ENCODE results near the gene BRD1. TPM values are rescaled to one million over a fixed set of nuclear protein-coding genes. Genes with fewer than 3 reads are reported as not detected.
"Not testable (repeated sequence)": the region's sequence is repeated elsewhere in the genome, so short reads cannot be mapped to it uniquely, and the experiment has no call there.

The BRD1 gene
- total RNA-seq, 1 experiment from 2014 or later, result 31.3 TPM

GRCh38 chr22:49823289-49824045 lies 4.2 kb downstream of the BRD1 start:
- H3K4me3 ChIP-seq (replicated peaks in 1 of 2; ENCODE audit: low read depth in 1 of 2, low read length in 2 of 2), result no peak overlapping the region
- intact Hi-C loops (cut with micrococcal nuclease), result no loop called here
- no peak overlapping the region for H3K27ac ChIP-seq (ENCODE audit: low read depth, low read length)
- peaks cover 8 to 20% of the 10 kb centered on the region in 2 experiments for H3K4me1 ChIP-seq (ENCODE audit: control insufficient read depth in 1 of 2, insufficient read depth in 2 of 2, low read length in 2 of 2)
- no peaks in the 10 kb centered on the region for H4K20me1 ChIP-seq (ENCODE audit: insufficient read depth)
- H3K36me3 ChIP-seq (ENCODE audit: control insufficient read depth in 1 of 2, insufficient read depth in 2 of 2, low read length in 2 of 2), result peaks cover 26 to 29% of the 10 kb centered on the region in 2 experiments; a peak in 3 of 4 replicates
- no peak overlapping the region for H3K4me2 ChIP-seq (ENCODE audit: low read length)
- BruUV-seq (replicated peaks), result TSS peak; percentile 17
- ChIA-PET RAD21 (ENCODE audit: low non-redundant PET in 1 of 2, low total read pairs in 2 of 2, uncharacterized antibody in 2 of 2, unreplicated experiment in 2 of 2) (no interaction called here), POLR2A (no interaction called here), CTCF (no interaction called here)
- DNase-seq (ENCODE audit: low read depth, low spot score), result no peak
- TF ChIP-seq EGR1 (IDR thresholded peaks at IDR 0.05; ENCODE audit: low read depth), result no peak
- no peak for TF ChIP-seq POLR2A (IDR thresholded peaks at IDR 0.05; ENCODE audit: borderline replicate concordance, extremely low read depth, insufficient read depth, insufficient read length)
- TF ChIP-seq SIN3A (IDR thresholded peaks at IDR 0.05; ENCODE audit: low read depth), result no peak
- TF ChIP-seq CTCF (IDR thresholded peaks at IDR 0.05 in 2 of 3, conservative IDR thresholded peaks at IDR 0.05 in 1 of 3; ENCODE audit: borderline replicate concordance in 1 of 3, insufficient read depth in 1 of 3, low read depth in 2 of 3, low read length in 2 of 3), result no peak
- TF ChIP-seq POLR2AphosphoS5 (IDR thresholded peaks at IDR 0.05; ENCODE audit: low read depth, low read length), result no peak
- TF ChIP-seq ZBTB33 (IDR thresholded peaks at IDR 0.05; ENCODE audit: extremely low read depth, insufficient replicate concordance, low read length), result no peak
- TF ChIP-seq FOSL1 (IDR thresholded peaks at IDR 0.05; ENCODE audit: low read depth), result no peak
- TF ChIP-seq YY1 (IDR thresholded peaks at IDR 0.05; ENCODE audit: extremely low read depth, insufficient replicate concordance, low read depth, low read length), result no peak
- TF ChIP-seq RAD21 (IDR thresholded peaks at IDR 0.05; ENCODE audit: low read depth), result no peak
- TF ChIP-seq EZH2phosphoT487 (IDR thresholded peaks at IDR 0.05; ENCODE audit: borderline replicate concordance), result no peak
- TF ChIP-seq ATF3 (IDR thresholded peaks at IDR 0.05), result no peak
- no peak for TF ChIP-seq EZH2 (IDR thresholded peaks at IDR 0.05)
- TF ChIP-seq JUND (IDR thresholded peaks at IDR 0.05), result no peak
- no peak for TF ChIP-seq SP1 (IDR thresholded peaks at IDR 0.05; ENCODE audit: low read depth)
- TF ChIP-seq TCF7L2 (IDR thresholded peaks at IDR 0.05; ENCODE audit: borderline replicate concordance, extremely low read depth, insufficient read depth, insufficient read length), result no peak
- no peak overlapping the region for H3K9ac ChIP-seq (ENCODE audit: low read length)
- ATAC-seq, result no peak
- no peaks in the 10 kb centered on the region for H3K27me3 ChIP-seq (ENCODE audit: insufficient read depth, low read length)
- peaks cover 87% of the 10 kb centered on the region for H3K79me2 ChIP-seq (ENCODE audit: insufficient read depth, low read length)
- H3K9me3 ChIP-seq (ENCODE audit: control insufficient read depth in 1 of 2, insufficient read depth in 1 of 2, low read depth in 1 of 2, low read length in 2 of 2), result no peaks in the 10 kb centered on the region
- no peaks in the 10 kb centered on the region for H3K9me2 ChIP-seq (ENCODE audit: insufficient read depth)
- H2AFZ ChIP-seq (ENCODE audit: low read depth, low read length, poor library complexity, severe bottlenecking), result no peak overlapping the region

- H3K27me3 ChIP-seq (ENCODE audit: insufficient read depth, low read length); DNase-seq (ENCODE audit: low read depth, low spot score); ATAC-seq; H3K9me2 ChIP-seq (ENCODE audit: insufficient read depth); H4K20me1 ChIP-seq (ENCODE audit: insufficient read depth); H3K4me2 ChIP-seq (ENCODE audit: low read length); H3K27ac ChIP-seq (ENCODE audit: low read depth, low read length); intact Hi-C loops (cut with micrococcal nuclease); H3K4me3 ChIP-seq (replicated peaks in 1 of 2; ENCODE audit: low read depth in 1 of 2, low read length in 2 of 2); BruUV-seq (replicated peaks); RAD21 ChIA-PET (ENCODE audit: low non-redundant PET in 1 of 2, low total read pairs in 2 of 2, uncharacterized antibody in 2 of 2, unreplicated experiment in 2 of 2); CTCF ChIA-PET; H3K9ac ChIP-seq (ENCODE audit: low read length); H2AFZ ChIP-seq (ENCODE audit: low read depth, low read length, poor library complexity, severe bottlenecking); POLR2A ChIA-PET; H3K9me3 ChIP-seq (ENCODE audit: control insufficient read depth in 1 of 2, insufficient read depth in 1 of 2, low read depth in 1 of 2, low read length in 2 of 2): not testable (repeated sequence)
- Histone ChIP-seq H3K79me2 (ENCODE audit: insufficient read depth, low read length) (peaks cover 100% of the 10 kb centered on the region), H3K4me1 (ENCODE audit: control insufficient read depth in 1 of 2, insufficient read depth in 2 of 2, low read length in 2 of 2) (peaks cover 8 to 13% of the 10 kb centered on the region in 2 experiments), H3K36me3 (ENCODE audit: control insufficient read depth in 1 of 2, insufficient read depth in 2 of 2, low read length in 2 of 2) (peaks cover 39 to 43% of the 10 kb centered on the region in 2 experiments; a peak in 3 of 4 replicates)
Observed at GRCh38 chr22:49821741-49822140, 5.9 kb downstream of the BRD1 start.
